HepG2 (cell line): Measurements from ENCODE around the gene DUSP5.

Experiments used
- MAF1 ChIP-seq: sonication (generic); formaldehyde crosslinking; IDR thresholded peaks from 2 replicates; pipeline ENCODE4 v1.5.0; 2020; ENCODE audit warnings: missing genetic modification reagents, borderline replicate concordance
- MAX ChIP-seq: IDR thresholded peaks from 2 replicates; pipeline ENCODE4 v1.6.1; 2012; ENCODE audit warnings: inconsistent platforms
- POLR2A ChIP-seq, 2 experiments: IDR thresholded peaks; 2 replicates each; pipeline ENCODE4 v1.6.1; 2011; ENCODE audit warnings: low read depth in 2 of 2, low read length in 2 of 2, mild to moderate bottlenecking in 1 of 2, moderate library complexity in 1 of 2; ENCODE audit not compliant: insufficient read depth in 1 of 2
- SMC3 ChIP-seq: IDR thresholded peaks from 2 replicates; pipeline ENCODE4 v1.6.1; 2011; ENCODE audit warnings: low read length, improper control_type of control experiment
- SP2 ChIP-seq: sonication (generic); formaldehyde crosslinking; IDR thresholded peaks from 2 replicates; pipeline ENCODE4 v1.5.1; 2020; ENCODE audit warnings: mild to moderate bottlenecking, missing genetic modification reagents
- SRF ChIP-seq: IDR thresholded peaks from 2 replicates; pipeline ENCODE4 v1.6.1; 2011; ENCODE audit warnings: mild to moderate bottlenecking, low read depth, low read length, moderate library complexity
- TAF1 ChIP-seq: sonication (generic); formaldehyde crosslinking; IDR thresholded peaks from 2 replicates; pipeline ENCODE4 v1.4.0; 2020; ENCODE audit warnings: missing genetic modification reagents
- TCF7L2 ChIP-seq: IDR thresholded peaks from 2 replicates; pipeline ENCODE4 v1.6.1; 2011; ENCODE audit warnings: mild to moderate bottlenecking, low read depth, low read length, moderate library complexity
- ZNF350 ChIP-seq: sonication (generic); formaldehyde crosslinking; IDR thresholded peaks from 2 replicates; pipeline ENCODE4 v1.4.0; 2020; ENCODE audit warnings: mild to moderate bottlenecking, low read depth, missing genetic modification reagents, borderline replicate concordance
- ZNF572 ChIP-seq: sonication (generic); formaldehyde crosslinking; IDR thresholded peaks from 2 replicates; pipeline ENCODE4 v1.5.1; 2020; ENCODE audit warnings: mild to moderate bottlenecking, missing genetic modification reagents
- TF ChIP-seq, protein P1 (sequence below): sonication (generic); formaldehyde crosslinking; IDR thresholded peaks from 2 replicates; pipeline ENCODE4 v1.4.0; 2020; ENCODE audit warnings: missing genetic modification reagents
- TF ChIP-seq, protein P2 (sequence below): sonication (generic); formaldehyde crosslinking; IDR thresholded peaks from 2 replicates; pipeline ENCODE4 v1.8.0; 2022; ENCODE audit warnings: mild to moderate bottlenecking, missing genetic modification reagents; ENCODE audit not compliant: insufficient replicate concordance

DNA sequence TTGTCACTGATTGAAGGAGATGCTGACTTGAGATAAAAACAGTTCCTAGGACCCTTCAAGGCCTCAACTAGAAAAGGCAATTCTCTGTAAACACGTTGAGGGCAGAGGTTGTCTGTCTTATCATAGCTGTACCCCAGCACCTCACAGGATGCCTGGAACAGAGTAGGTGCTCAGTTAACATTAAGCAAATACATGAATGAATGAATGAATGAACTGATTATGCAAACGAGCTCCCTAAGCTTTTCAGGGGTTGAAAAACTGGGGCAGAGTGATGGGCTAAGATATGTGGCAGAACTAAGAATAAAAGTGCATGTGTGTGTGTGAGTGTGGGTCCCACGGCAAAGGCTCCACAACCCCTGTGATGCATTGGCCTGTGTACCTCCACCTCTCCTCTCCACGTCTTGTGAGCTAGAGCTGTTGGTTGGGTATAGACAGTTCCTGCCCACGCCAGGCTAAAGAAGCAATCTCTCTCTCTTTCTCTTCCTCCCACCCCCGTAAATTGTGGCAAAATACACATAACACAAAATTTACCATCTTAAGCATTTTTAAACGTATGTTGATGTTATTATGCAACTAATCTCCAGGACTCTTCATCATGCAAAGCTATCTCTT lies 48.9 kb downstream of the DUSP5 start:
- no peak for TF ChIP-seq MAX
- TF ChIP-seq TAF1, result no peak
- TF ChIP-seq POLR2A (IDR thresholded peaks at IDR 0.05; ENCODE audit: insufficient read depth in 1 of 2, low read depth in 2 of 2, low read length in 2 of 2), result no peak
- no peak for TF ChIP-seq SRF
- no peak for TF ChIP-seq SP2 (CRISPR knock-in tag)
- no peak for TF ChIP-seq ZNF572 (CRISPR knock-in tag)
- TF ChIP-seq ZNF350 (CRISPR knock-in tag), result no peak
- TF ChIP-seq, protein P1, sequence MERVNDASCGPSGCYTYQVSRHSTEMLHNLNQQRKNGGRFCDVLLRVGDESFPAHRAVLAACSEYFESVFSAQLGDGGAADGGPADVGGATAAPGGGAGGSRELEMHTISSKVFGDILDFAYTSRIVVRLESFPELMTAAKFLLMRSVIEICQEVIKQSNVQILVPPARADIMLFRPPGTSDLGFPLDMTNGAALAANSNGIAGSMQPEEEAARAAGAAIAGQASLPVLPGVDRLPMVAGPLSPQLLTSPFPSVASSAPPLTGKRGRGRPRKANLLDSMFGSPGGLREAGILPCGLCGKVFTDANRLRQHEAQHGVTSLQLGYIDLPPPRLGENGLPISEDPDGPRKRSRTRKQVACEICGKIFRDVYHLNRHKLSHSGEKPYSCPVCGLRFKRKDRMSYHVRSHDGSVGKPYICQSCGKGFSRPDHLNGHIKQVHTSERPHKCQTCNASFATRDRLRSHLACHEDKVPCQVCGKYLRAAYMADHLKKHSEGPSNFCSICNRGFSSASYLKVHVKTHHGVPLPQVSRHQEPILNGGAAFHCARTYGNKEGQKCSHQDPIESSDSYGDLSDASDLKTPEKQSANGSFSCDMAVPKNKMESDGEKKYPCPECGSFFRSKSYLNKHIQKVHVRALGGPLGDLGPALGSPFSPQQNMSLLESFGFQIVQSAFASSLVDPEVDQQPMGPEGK (CRISPR knock-in tag), result no peak
- TF ChIP-seq, protein P2, sequence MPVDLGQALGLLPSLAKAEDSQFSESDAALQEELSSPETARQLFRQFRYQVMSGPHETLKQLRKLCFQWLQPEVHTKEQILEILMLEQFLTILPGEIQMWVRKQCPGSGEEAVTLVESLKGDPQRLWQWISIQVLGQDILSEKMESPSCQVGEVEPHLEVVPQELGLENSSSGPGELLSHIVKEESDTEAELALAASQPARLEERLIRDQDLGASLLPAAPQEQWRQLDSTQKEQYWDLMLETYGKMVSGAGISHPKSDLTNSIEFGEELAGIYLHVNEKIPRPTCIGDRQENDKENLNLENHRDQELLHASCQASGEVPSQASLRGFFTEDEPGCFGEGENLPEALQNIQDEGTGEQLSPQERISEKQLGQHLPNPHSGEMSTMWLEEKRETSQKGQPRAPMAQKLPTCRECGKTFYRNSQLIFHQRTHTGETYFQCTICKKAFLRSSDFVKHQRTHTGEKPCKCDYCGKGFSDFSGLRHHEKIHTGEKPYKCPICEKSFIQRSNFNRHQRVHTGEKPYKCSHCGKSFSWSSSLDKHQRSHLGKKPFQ (CRISPR knock-in tag), result no peak
- TF ChIP-seq SMC3, result no peak
- TF ChIP-seq TCF7L2, result no peak
- no peak for TF ChIP-seq MAF1 (CRISPR knock-in tag)
